HG02943 (cell line): ENCODE results near the gene TESK2.
"Not testable (repeated sequence)": the region's sequence is repeated elsewhere in the genome, so short reads cannot be mapped to it uniquely, and the experiment has no call there.

ENCODE experiments used
- ATAC-seq: cut with Tn5 transposase; IDR thresholded peaks from one replicate; pipeline ENCODE4 v1.9.1; 2021; ENCODE audit warnings: mild to moderate bottlenecking, low read depth, moderate library complexity; ENCODE audit not compliant: unreplicated experiment

TESK2 gene

GRCh38 chr1:45510972-45511527 lies 20.1 kb upstream of the TESK2 start:
- ATAC-seq: no peak

- no peak for ATAC-seq
These were observed 19.3 kb upstream of the TESK2 start for GRCh38 chr1:45510036-45510971.

DNA sequence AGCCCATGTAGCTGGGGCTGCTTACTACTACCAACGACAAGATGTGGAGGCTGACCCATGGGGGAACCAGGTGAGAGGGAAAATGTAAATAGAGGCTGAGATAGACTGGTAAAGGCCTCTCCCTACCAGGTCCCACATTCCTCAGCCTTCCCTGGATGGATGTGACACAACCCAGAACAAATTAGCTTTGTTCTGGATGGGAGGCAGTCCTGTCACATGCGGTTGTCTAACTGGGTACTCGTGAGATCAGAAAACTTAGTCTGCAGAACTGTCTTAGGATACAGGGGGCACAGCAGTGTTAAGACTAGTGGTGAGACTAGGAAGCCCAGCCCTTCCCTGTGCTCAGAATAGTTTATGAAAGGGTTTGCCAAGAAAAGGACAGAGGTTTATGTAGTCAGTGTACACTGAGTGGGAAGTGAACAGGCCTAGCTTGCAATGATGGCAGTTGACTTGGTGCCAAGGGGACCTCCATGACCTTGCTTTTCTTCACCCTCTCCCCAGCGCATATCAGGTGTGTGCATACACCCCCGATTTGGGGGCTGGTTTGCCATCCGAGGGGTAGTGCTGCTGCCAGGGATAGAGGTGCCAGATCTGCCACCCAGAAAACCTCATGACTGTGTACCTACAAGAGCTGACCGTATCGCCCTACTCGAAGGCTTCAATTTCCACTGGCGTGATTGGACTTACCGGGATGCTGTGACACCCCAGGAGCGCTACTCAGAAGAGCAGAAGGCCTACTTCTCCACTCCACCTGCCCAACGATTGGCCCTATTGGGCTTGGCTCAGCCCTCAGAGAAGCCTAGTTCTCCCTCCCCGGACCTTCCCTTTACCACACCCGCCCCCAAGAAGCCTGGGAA lies 17.6 kb upstream of the TESK2 start:
- no peak for ATAC-seq

- no peak for ATAC-seq
These were observed 16.9 kb upstream of the TESK2 start for GRCh38 chr1:45507893-45508292.

DNA sequence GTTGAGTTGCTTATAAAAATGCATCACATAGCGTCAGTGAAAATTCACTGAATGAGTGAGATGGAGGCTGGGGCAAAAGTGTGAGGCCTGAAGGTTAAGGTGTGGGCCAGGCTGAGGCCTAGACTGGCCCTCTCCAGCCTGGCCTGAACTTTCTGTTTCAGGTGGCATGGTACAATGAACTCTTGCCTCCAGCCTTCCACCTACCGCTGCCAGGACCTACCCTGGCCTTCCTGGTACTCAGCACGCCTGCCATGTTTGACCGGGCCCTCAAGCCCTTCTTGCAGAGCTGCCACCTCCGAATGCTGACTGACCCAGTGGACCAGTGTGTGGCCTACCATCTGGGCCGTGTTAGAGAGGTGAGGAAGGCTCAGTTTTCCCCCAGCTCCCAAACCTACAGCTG lies 16.2 kb upstream of the TESK2 start:
- ATAC-seq: no peak

DNA sequence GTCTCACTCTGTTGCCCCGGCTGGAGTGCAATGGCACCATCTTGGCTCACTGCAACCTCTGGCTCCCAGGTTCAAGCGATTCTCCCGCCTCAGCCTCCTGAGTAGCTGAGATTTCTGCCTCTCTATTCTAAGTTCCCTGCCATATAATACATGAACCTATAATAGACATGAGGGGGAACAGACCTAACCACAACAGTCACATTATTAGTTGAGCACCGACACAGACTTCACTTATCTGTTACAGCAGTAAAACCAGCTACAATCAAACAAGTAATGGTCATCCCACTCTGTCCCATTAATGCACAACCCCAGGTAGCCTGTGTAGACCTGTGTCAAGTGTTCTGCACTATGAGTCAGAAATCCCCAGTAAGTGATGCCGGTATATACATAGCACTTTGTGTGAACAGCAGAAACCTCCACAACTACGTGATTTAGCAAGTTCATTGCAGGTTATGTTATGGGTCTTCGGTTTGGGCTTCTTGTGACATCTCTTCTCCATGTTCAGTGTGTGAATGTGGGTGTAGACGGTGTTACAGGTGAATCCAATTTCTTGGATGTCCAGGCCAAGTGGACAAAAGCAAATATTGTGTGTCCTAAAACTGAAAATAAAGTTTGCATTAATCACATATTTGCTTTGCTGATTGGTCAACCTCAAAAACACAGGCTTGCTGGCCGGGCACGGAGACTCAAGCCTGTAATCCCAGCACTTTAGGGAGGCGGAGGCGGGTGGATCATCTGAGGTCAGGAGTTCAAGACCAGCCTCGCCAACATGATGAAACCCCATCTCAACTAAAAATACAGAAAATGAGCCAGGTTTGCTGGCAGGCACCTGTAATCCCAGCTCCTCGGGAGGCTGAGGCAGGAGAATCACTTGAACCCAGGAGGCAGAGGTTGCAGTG lies 12.7 kb upstream of the TESK2 start:
- no peak for ATAC-seq

GRCh38 chr1:45501505-45501859 lies 10.5 kb upstream of the TESK2 start:
- no peak for ATAC-seq

DNA sequence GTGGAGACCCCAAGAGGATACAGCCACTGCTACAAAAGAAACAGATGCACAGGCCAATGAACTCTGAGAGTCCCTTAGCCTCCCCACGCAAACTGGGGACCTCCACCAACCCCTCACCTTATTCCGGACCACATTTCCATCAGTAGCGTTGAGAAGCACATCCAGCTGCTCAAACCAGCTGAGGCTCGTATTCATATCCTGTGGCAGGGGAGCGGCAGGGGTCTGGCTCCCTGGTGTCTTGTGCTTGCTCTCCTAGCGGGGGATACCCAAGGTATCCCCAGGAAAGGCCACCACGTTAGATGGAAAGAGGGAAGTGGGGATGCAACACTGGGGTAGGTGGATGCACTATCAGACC lies 8.4 kb upstream of the TESK2 start:
- no peak for ATAC-seq

DNA sequence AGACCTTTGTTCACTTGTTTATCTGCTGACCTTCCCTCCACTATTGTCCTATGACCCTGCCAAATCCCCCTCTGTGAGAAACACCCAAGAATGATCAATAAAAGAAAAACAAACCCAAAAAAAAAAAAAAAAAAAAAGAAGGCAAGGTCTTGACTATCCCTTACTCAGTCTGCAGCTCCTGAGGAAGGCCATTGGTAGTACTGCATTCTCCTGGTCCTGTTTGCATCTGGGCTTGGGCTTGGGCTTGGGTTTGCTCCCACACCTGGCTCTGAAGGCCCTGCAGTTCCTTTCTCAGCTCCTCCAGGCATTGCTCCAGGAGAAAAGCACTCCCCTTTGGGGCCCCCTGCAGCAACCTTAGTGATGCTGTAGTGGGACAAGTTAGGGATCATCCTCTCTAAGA lies 7.3 kb upstream of the TESK2 start:
- ATAC-seq: no peak

GRCh38 chr1:45493116-45493697 lies 2.2 kb upstream of the TESK2 start:
- ATAC-seq: no peak

GRCh38 chr1:45492691-45493090 lies 1.7 kb upstream of the TESK2 start:
- ATAC-seq: no peak

GRCh38 chr1:45491487-45492260 lies 711 bp upstream of the TESK2 start:
- ATAC-seq: no peak

DNA sequence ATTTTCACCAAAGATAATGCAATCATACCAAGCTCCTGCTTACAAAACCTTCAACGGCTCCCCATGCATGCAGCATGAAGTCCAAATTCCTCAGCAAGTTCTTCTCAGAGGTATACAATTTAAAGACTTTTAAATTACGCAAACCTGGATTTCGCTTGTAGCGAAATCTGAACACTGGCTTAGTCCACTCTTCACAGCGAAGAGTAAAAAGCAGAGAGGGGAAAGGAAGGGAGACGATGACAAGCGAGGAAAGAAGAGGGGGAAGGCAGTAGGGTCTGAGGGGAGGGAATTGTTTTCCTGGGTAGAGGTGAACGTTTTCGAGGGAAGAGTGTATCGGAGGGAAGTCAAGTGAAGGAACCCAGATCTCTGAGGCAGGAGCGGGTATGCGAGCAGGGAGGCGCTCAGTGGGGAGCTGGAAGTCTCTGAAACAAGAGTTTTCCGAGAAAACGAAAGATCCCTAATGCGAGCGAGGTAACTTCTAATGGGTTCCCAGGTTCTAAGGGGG lies 790 bp downstream of the TESK2 start:
- ATAC-seq: no peak

DNA sequence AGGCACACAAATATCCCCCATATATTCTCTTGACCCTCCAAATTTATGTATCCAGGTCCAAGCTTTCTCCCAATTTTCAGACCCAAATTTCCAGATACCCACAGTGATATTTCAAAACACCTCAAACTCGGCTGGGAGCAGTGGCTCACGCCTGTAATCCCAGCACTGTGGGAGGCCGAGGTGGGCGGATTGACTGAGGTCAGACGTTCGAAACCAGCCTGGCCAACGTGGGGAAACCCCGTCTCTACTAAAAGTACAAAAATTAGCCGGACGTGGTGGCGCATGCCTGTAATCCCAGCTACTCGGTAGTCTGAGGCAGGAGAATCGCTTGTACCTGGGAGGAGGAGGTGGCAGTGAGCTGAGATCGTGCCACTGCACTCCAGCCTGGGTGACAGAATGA lies 1.6 kb downstream of the TESK2 start:
- not testable (repeated sequence) for ATAC-seq

- ATAC-seq: no peak
These were observed 2.1 kb downstream of the TESK2 start for GRCh38 chr1:45488666-45489377.

GRCh38 chr1:45485949-45486348 lies 5.0 kb downstream of the TESK2 start:
- no peak for ATAC-seq

DNA sequence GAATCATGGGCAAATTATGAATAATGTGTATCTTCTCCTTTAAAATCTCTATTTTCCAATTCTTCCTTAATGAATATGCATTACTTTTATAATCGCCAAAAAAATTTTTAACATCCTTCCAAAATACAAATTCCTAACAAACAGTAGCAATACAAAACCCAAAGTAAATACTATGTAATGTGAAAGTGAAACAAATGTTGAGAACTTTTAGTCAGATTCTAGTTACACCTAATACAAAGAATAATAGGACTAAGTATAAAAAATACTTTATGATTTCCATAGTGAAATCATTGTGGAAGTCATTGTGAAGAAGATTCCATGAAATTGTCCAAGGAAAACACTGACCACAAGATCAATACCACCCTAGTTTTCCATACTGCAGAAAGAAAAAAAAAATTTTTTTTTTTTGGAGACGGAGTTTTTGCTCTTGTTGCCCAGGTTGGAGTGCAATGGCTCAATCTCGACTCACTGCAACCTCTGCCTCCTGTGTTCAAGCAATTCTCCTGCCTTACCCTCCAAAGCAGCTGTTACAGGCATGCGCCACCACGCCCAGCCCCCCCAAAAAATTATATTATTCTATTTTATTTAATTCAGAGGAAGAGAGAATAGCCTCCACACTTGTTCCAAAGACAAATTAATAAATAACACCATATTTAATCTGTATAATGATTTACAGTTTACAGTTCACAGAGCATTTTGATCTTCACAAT lies 11.8 kb downstream of the TESK2 start:
- ATAC-seq: no peak
